ENCODE data around the gene KRTAP6-1. TPM values are rescaled to one million over a fixed set of nuclear protein-coding genes. Genes with fewer than 3 reads are reported as not detected.

Gene KRTAP6-1
- total RNA-seq (2013; cell fraction: nucleolus; rRNA removed): not detected in 2 replicates
- not detected in 2 replicates for total RNA-seq (2014; rRNA removed)
- total RNA-seq (2014; rRNA removed; fragmentation: Illumina TruSeq; extraction: Trizol): not detected in 2 replicates
- not detected in 2 replicates for total RNA-seq (2021)
- not detected for polyA plus RNA-seq (2011; ENCODE audit: low read depth)
- polyA plus RNA-seq (2011; rRNA removed): 0.16 and 0.35 TPM in 2 replicates
- 0.22 and 0.67 TPM in 2 replicates for polyA plus RNA-seq (2011; cell fraction: cytosol; rRNA removed)
- 0.45 TPM in 1 of 2 replicates, not detected in the other for polyA plus RNA-seq (2011; cell fraction: nucleus; rRNA removed)
- polyA plus RNA-seq (2012): not detected in 2 replicates
- polyA plus RNA-seq (2014; fragmentation: Illumina TruSeq; extraction: Trizol): not detected in 2 replicates
- not detected for polyA plus RNA-seq (2014; fragmentation: Nextera tagmentation; extraction: Ambion mirVana)
- polyA plus RNA-seq (2014; rRNA removed): not detected in 2 replicates
- polyA plus RNA-seq (2016; fragmentation: Nextera tagmentation; extraction: Ambion mirVana): not detected
- not detected in 2 replicates for polyA minus RNA-seq (2011; rRNA and poly(A)+ RNA removed)
- not detected in 2 replicates for polyA minus RNA-seq (2011; cell fraction: cytosol; rRNA and poly(A)+ RNA removed)
- not detected in 2 replicates for polyA minus RNA-seq (2011; cell fraction: nucleus; rRNA and poly(A)+ RNA removed)
- percentile 30 among the genes with signal in this experiment for Bru-seq, nascent RNA
- percentile 18 among the genes with signal in this experiment for BruChase-seq, experiment 1, labeled RNA remaining after a 6-hour chase
- BruChase-seq, experiment 2, labeled RNA remaining after a 2-hour chase: not detected
- long read RNA-seq, experiment 1: 0 reads
- long read RNA-seq, experiment 2: 0 reads

- ATAC-seq (peak; percentile 48; the same call in 2 of the 3 replicates), FAIRE-seq (no peak), DNase-seq (ENCODE audit: low read depth, low spot score) (no peak)
- Histone ChIP-seq H3K9ac (ENCODE audit: control insufficient read depth, insufficient read depth, low read length) (no peak within 1 kb of the TSS), H3K4me2 (ENCODE audit: control insufficient read depth, insufficient read depth) (no peak within 1 kb of the TSS), H2AFZ (ENCODE audit: control insufficient read depth, low read depth, low read length) (no peak within 1 kb of the TSS), H3K9me3 (replicated peaks; ENCODE audit: control insufficient read depth, insufficient read depth, low read length) (no peaks in the 10 kb centered on the region), H3K4me3 (no peak within 1 kb of the TSS), H3K4me1 (ENCODE audit: control insufficient read depth, insufficient read depth, low read length) (no peaks in the 10 kb centered on the region), H3K79me2 (ENCODE audit: control insufficient read depth, insufficient read depth, low read length) (no peaks in the 10 kb centered on the region), H3K36me3 (ENCODE audit: control insufficient read depth in 2 of 2, insufficient read depth in 2 of 2, low read length in 1 of 2) (no peaks in the 10 kb centered on the region), H3K27ac (ENCODE audit: control insufficient read depth, insufficient read depth) (no peak within 1 kb of the TSS), H4K20me1 (ENCODE audit: control insufficient read depth, insufficient read depth) (no peaks in the 10 kb centered on the region), H3K27me3 (replicated peaks in 1 of 2; ENCODE audit: control insufficient read depth in 2 of 2, insufficient read depth in 2 of 2, low read length in 1 of 2) (no peaks in the 10 kb centered on the region)
- in situ Hi-C loops (cut with MboI) (no loop called here), intact Hi-C loops (cut with micrococcal nuclease; ENCODE audit: unreplicated experiment) (no loop called here)
- RAD21 ChIA-PET (ENCODE audit: unreplicated experiment): no interaction called here
- POLR2A ChIA-PET: no interaction called here
- SMC1A ChIA-PET (ENCODE audit: uncharacterized antibody, unreplicated experiment): no interaction called here
- 47% methylated on average over 2 of the region's 2 CpGs for WGBS (ENCODE audit: insufficient coverage, insufficient replicate concordance, low lambda C conversion rate, missing lambda C conversion rate)
- no TSS peak for BruUV-seq (replicated peaks)
- CTCF ChIA-PET: no interaction called here
- no peak for TF ChIP-seq CHD4 (IDR thresholded peaks at IDR 0.05)
These were observed at the start of gene KRTAP6-1 for GRCh38 chr21:30613836-30614235. Gene KRTAP6-1 (minus strand): TSS chr21:30613930. CDS start chr21:30613904, 26 bp downstream.

- no peak for DNase-seq (ENCODE audit: low read depth, low spot score)
- ATAC-seq: no peak
- no peaks in the 10 kb centered on the region for H3K9me3 ChIP-seq (replicated peaks; ENCODE audit: control insufficient read depth, insufficient read depth, low read length)
- no peaks in the 10 kb centered on the region for H4K20me1 ChIP-seq (ENCODE audit: control insufficient read depth, insufficient read depth)
- H3K36me3 ChIP-seq (ENCODE audit: control insufficient read depth in 2 of 2, insufficient read depth in 2 of 2, low read length in 1 of 2): no peaks in the 10 kb centered on the region
- no peak for FAIRE-seq
- no peak overlapping the region for H3K27ac ChIP-seq (ENCODE audit: control insufficient read depth, insufficient read depth)
- H3K4me1 ChIP-seq (ENCODE audit: control insufficient read depth, insufficient read depth, low read length): no peaks in the 10 kb centered on the region
- POLR2A ChIA-PET: no interaction called here
- SMC1A ChIA-PET (ENCODE audit: uncharacterized antibody, unreplicated experiment): no interaction called here
- H3K9ac ChIP-seq (ENCODE audit: control insufficient read depth, insufficient read depth, low read length): no peak overlapping the region
- intact Hi-C loops (cut with micrococcal nuclease; ENCODE audit: unreplicated experiment) (no loop called here), in situ Hi-C loops (cut with MboI) (no loop called here)
- no peak overlapping the region for H3K4me2 ChIP-seq (ENCODE audit: control insufficient read depth, insufficient read depth)
- H3K79me2 ChIP-seq (ENCODE audit: control insufficient read depth, insufficient read depth, low read length): no peaks in the 10 kb centered on the region
- TF ChIP-seq BMI1 (IDR thresholded peaks at IDR 0.05; ENCODE audit: borderline replicate concordance): no peak
- no peak for TF ChIP-seq SREBF1 (IDR thresholded peaks at IDR 0.05; ENCODE audit: low read length)
- no peak for TF ChIP-seq SP1 (IDR thresholded peaks at IDR 0.05; ENCODE audit: low read depth, low read length)
- no peak for TF ChIP-seq CREM (IDR thresholded peaks at IDR 0.05; ENCODE audit: low read depth)
- TF ChIP-seq IRF4 (IDR thresholded peaks at IDR 0.05; ENCODE audit: low read depth, low read length): no peak
- TF ChIP-seq NFYB (IDR thresholded peaks at IDR 0.05; ENCODE audit: insufficient read depth, low read depth, low read length): no peak
- TF ChIP-seq POLR2A (IDR thresholded peaks at IDR 0.05; ENCODE audit: low read depth, low read length): no peak
- TF ChIP-seq STAT3 (IDR thresholded peaks at IDR 0.05; ENCODE audit: low read depth, low read length): no peak
- TF ChIP-seq NR2C2 (IDR thresholded peaks at IDR 0.05; ENCODE audit: borderline replicate concordance, control insufficient read depth, insufficient read length, low read depth): no peak
- TF ChIP-seq BACH1 (IDR thresholded peaks at IDR 0.05; ENCODE audit: borderline replicate concordance): no peak
- no peak for TF ChIP-seq ZNF384 (IDR thresholded peaks at IDR 0.05; ENCODE audit: borderline replicate concordance, low read depth, low read length)
- no peak for TF ChIP-seq KLF5 (IDR thresholded peaks at IDR 0.05; ENCODE audit: partially characterized antibody)
- CTCF ChIA-PET: no interaction called here
- RAD21 ChIA-PET (ENCODE audit: unreplicated experiment): no interaction called here
- no TSS peak for BruUV-seq (replicated peaks)
- H3K27me3 ChIP-seq (replicated peaks in 1 of 2; ENCODE audit: control insufficient read depth in 2 of 2, insufficient read depth in 2 of 2, low read length in 1 of 2): no peaks in the 10 kb centered on the region
- H2AFZ ChIP-seq (ENCODE audit: control insufficient read depth, low read depth, low read length): no peak overlapping the region
- no peak overlapping the region for H3K4me3 ChIP-seq
These were observed 39.2 kb upstream of the KRTAP6-1 start for GRCh38 chr21:30652891-30653290.

Data from GM12878 (cell line).